Measurements from ENCODE around the gene KCNH1. TPM values are rescaled to one million over a fixed set of nuclear protein-coding genes. Genes with fewer than 3 reads are reported as not detected.

Gene KCNH1
- total and polyA plus RNA-seq, 9 of the 15 experiments (the other 6 are each of a cell fraction or from before 2014, with no cell fraction given) = not detected

DNA sequence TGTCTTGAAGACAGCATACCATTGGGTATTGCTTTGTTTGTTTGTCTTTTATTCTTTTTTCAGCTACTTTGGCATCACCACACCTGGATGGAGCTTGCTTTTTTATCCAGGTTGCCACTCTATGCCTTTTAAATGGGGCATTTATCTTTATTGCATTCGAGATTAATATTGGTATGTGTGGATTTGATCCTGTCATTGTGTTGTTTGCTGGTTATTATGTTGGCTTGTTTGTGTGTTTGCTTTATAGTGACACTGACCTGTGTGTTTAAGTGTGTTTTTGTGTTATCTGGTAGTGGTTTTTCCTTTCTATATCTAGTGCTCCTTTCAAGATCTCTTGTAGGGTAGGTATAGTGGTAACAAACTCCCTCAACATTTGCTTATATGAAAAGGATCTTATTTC is 24.9 kb upstream of the KCNH1 start (continued):
- TF ChIP-seq, protein P1, sequence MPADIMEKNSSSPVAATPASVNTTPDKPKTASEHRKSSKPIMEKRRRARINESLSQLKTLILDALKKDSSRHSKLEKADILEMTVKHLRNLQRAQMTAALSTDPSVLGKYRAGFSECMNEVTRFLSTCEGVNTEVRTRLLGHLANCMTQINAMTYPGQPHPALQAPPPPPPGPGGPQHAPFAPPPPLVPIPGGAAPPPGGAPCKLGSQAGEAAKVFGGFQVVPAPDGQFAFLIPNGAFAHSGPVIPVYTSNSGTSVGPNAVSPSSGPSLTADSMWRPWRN (IDR thresholded peaks at IDR 0.05; ENCODE audit: low read depth) = no peak
- TF ChIP-seq PTTG1 (tag; IDR thresholded peaks at IDR 0.05; ENCODE audit: low read depth) = no peak
- no peak for TF ChIP-seq ZBTB1 (CRISPR knock-in tag; IDR thresholded peaks at IDR 0.05; ENCODE audit: borderline replicate concordance, low read depth)
- no peak for TF ChIP-seq NR2C1 (IDR thresholded peaks at IDR 0.05)
- no peak for TF ChIP-seq NR2C1 (tag; IDR thresholded peaks at IDR 0.05)
- no peak for TF ChIP-seq NCOA4 (IDR thresholded peaks at IDR 0.05; ENCODE audit: partially characterized antibody)

- Histone ChIP-seq H3K4me2 (ENCODE audit: insufficient read depth, low read length) (no peak overlapping the region), H4K20me1 (replicated peaks; ENCODE audit: control insufficient read depth, insufficient read depth, low read length) (no peaks in the 10 kb centered on the region), H3K9me3 (replicated peaks; ENCODE audit: control insufficient read depth, insufficient read depth, low read depth, low read length) (no peaks in the 10 kb centered on the region), H3K27ac (ENCODE audit: extremely low read depth, low read depth, low read length) (no peak overlapping the region), H3K27me3 (ENCODE audit: control insufficient read depth in 2 of 2, insufficient read depth in 2 of 2, low read length in 2 of 2) (peaks cover 0 to under 1% of the 10 kb centered on the region in 2 experiments; a peak in 4 of 5 replicates), H3K9me1 (ENCODE audit: control insufficient read depth, insufficient read depth, low read length) (no peaks in the 10 kb centered on the region), H3K4me1 (replicated peaks in 1 of 2; ENCODE audit: control insufficient read depth in 2 of 2, insufficient read depth in 2 of 2, low read length in 2 of 2) (no peaks in the 10 kb centered on the region), H3K4me3 (no peak overlapping the region), H3K36me3 (ENCODE audit: control insufficient read depth, insufficient read depth, low read length) (no peaks in the 10 kb centered on the region), H2AFZ (ENCODE audit: low read depth, low read length) (no peak overlapping the region), H3K9ac (ENCODE audit: insufficient read depth in 1 of 2, low read depth in 2 of 2, low read length in 2 of 2) (no peak overlapping the region), H3K79me2 (ENCODE audit: control insufficient read depth, insufficient read depth, low read length) (no peaks in the 10 kb centered on the region)
- no TSS peak for BruUV-seq (replicated peaks)
- in situ Hi-C loops (cut with MboI) = no loop called here
- ChIA-PET POLR2A (interaction anchor here (1.0 kb wide), 1 partner anchor 13 kb away, joined by 3 read pairs; no protein-coding TSS in a partner anchor), CTCF (ENCODE audit: low intra/inter-chr PET ratio) (no interaction called here)
- WGBS (ENCODE audit: insufficient coverage, low coverage, missing lambda C conversion rate) = 3% methylated on average over 2 of the region's 2 CpGs
- no peak for FAIRE-seq
- no peak for DNase-seq (ENCODE audit: extremely low read depth in 1 of 4, low spot score in 3 of 4)
- intact Hi-C loops (cut with micrococcal nuclease) = no loop called here
- no peak for ATAC-seq
- TF ChIP-seq, protein P2, sequence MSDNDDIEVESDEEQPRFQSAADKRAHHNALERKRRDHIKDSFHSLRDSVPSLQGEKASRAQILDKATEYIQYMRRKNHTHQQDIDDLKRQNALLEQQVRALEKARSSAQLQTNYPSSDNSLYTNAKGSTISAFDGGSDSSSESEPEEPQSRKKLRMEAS (CRISPR knock-in tag; IDR thresholded peaks at IDR 0.05) = no peak
- TF ChIP-seq ETV1 (tag; conservative IDR thresholded peaks at IDR 0.05; ENCODE audit: low read depth) (no peak), ATF7 (IDR thresholded peaks at IDR 0.05) (no peak), THRAP3 (IDR thresholded peaks at IDR 0.05; ENCODE audit: borderline replicate concordance) (no peak), ZC3H11A (IDR thresholded peaks at IDR 0.05; ENCODE audit: low read depth, low read length) (no peak), PPARD (CRISPR knock-in tag; IDR thresholded peaks at IDR 0.05) (no peak), ATF4 (CRISPR knock-in tag; IDR thresholded peaks at IDR 0.05) (no peak), NELFE (IDR thresholded peaks at IDR 0.05; ENCODE audit: insufficient read depth, insufficient read length) (no peak)
- TF ChIP-seq, protein P3, sequence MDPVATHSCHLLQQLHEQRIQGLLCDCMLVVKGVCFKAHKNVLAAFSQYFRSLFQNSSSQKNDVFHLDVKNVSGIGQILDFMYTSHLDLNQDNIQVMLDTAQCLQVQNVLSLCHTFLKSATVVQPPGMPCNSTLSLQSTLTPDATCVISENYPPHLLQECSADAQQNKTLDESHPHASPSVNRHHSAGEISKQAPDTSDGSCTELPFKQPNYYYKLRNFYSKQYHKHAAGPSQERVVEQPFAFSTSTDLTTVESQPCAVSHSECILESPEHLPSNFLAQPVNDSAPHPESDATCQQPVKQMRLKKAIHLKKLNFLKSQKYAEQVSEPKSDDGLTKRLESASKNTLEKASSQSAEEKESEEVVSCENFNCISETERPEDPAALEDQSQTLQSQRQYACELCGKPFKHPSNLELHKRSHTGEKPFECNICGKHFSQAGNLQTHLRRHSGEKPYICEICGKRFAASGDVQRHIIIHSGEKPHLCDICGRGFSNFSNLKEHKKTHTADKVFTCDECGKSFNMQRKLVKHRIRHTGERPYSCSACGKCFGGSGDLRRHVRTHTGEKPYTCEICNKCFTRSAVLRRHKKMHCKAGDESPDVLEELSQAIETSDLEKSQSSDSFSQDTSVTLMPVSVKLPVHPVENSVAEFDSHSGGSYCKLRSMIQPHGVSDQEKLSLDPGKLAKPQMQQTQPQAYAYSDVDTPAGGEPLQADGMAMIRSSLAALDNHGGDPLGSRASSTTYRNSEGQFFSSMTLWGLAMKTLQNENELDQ (CRISPR knock-in tag; IDR thresholded peaks at IDR 0.05; ENCODE audit: borderline replicate concordance) = no peak
Measured at GRCh38 chr1:211155040-211155439, 21.1 kb upstream of the KCNH1 start.
